Bronchial epithelial cell (primary cell): ENCODE results near the gene ZXDC. TPM values are rescaled to one million over a fixed set of nuclear protein-coding genes. Genes with fewer than 3 reads are reported as not detected.

Source experiments
- DNase-seq: peaks from one replicate; pipeline ENCODE4 v3.0.0-alpha.2; 2010; ENCODE audit warnings: low read depth
- FAIRE-seq: peaks from 2 replicates; lab custom pipeline; 2011; peaks lifted over from hg19 to GRCh38; lab: Jason Lieb, UNC
- H3K27me3 ChIP-seq: 2 replicates; pipeline ENCODE4 v1.5.1; 2011; ENCODE audit warnings: low read length; ENCODE audit not compliant: control insufficient read depth, insufficient read depth
- H3K36me3 ChIP-seq: 2 replicates; pipeline ENCODE4 v1.5.1; 2011; ENCODE audit warnings: low read length; ENCODE audit not compliant: control insufficient read depth, insufficient read depth
- H3K4me3 ChIP-seq: 2 replicates; pipeline ENCODE4 v1.5.1; 2011; ENCODE audit warnings: mild to moderate bottlenecking, low read depth, low read length, control low read depth
- CTCF ChIP-seq: IDR thresholded peaks from 2 replicates; pipeline ENCODE4 v1.5.1; 2011; ENCODE audit warnings: mild to moderate bottlenecking, moderate library complexity, low read length, control low read depth, inconsistent platforms; ENCODE audit not compliant: insufficient read depth, severe bottlenecking
- total RNA-seq: library from RNA; depleted of rRNA; stranded (reverse); fragments of >200 nt; gene quantifications from 2 replicates; pipeline ENCODE4 v1.2.1, GENCODE V29; 2014

ZXDC gene
- total RNA-seq, 1 donor from 2014 or later: 21.9 TPM

DNA sequence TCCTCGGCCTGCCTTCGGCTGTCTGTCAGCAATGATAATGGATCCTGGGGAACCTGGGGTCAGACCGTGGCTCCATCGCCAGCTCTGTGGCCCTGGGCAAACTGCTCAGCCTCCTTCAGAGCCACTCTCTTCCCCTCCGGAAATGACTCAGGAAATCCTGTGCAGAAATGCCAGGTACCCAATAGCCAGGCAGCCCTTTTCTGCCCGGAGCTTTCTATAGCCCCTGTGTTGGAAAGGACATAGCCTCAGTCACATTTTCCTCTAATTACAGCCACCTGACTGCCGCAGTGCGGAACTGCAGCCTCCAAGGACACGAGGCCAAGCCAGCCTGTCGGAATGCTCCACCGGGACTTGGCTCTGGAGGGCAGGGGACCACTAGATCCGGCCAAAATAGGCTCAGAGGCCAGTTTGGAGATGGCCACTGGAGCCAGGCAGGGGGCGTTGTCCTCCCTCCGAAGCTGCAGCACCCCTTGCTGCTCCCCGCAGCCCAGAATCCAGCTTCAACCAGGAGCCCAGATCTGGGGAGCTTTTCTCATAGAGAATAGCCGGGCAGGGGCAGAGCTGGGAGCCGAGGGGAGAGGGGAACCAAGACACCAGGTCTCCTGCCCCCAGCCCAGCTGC lies 11.6 kb upstream of the ZXDC start:
- Histone ChIP-seq H3K36me3 (no peaks in the 10 kb centered on the region), H3K27me3 (no peaks in the 10 kb centered on the region), H3K4me3 (no peak overlapping the region)
- DNase-seq (peak; percentile 58), FAIRE-seq (no peak)
- TF ChIP-seq CTCF: no peak

DNA sequence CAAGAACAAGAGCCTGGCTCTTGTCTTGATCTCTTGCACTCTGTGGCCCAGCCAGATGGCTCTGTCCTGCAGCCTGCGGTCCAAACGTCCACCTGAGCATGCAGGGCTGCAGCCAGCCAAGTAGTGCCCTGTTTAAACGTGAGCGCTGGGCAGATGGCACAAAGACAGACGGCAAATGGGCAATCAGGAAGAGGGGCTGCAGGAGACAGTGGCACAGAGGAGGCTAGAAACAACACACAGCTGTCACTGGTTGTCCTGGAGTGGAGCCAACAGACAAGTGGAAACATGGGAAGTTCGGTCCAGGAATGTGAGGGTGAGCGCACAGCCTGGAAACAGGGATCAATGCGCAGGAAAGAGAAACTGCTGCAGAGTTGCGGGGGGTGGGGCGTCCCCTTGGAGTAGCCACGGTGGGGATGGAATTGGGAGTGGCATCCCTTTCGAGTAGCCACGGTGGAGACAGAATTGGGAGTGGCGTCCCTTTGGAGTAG lies 10.7 kb upstream of the ZXDC start:
- Histone ChIP-seq H3K4me3 (no peak overlapping the region), H3K36me3 (no peaks in the 10 kb centered on the region), H3K27me3 (no peaks in the 10 kb centered on the region)
- peak; percentile 43 for DNase-seq
- no peak for TF ChIP-seq CTCF
- FAIRE-seq: peak; percentile 66

DNA sequence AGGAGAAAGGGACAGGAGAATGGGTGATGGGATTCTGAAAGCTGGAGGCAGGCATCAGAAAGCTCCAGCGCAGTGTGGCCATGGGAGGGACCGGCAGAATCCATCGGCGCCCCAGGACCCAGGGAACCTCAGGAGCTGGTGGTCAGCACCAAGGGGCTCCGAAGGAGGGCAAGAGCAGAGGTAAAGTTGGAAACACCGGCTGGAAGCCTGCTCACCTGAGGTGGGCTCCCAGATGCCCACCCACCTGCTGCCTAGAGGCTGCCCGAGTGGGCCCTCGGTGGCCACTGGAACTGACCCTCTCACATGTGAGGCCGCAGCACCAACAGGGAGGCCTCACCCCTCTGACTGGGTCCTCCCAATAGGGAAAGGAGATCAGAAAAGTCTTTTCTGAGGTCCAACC lies 10.3 kb upstream of the ZXDC start:
- Histone ChIP-seq H3K27me3 (no peaks in the 10 kb centered on the region), H3K36me3 (no peaks in the 10 kb centered on the region), H3K4me3 (no peak overlapping the region)
- FAIRE-seq: no peak
- DNase-seq: no peak
- no peak for TF ChIP-seq CTCF

- no peak overlapping the region for H3K4me3 ChIP-seq
- no peak for DNase-seq
- FAIRE-seq: no peak
- H3K27me3 ChIP-seq: no peaks in the 10 kb centered on the region
- TF ChIP-seq CTCF: no peak
- no peaks in the 10 kb centered on the region for H3K36me3 ChIP-seq
Measured at GRCh38 chr3:126485176-126485897, 9.6 kb upstream of the ZXDC start.

DNA sequence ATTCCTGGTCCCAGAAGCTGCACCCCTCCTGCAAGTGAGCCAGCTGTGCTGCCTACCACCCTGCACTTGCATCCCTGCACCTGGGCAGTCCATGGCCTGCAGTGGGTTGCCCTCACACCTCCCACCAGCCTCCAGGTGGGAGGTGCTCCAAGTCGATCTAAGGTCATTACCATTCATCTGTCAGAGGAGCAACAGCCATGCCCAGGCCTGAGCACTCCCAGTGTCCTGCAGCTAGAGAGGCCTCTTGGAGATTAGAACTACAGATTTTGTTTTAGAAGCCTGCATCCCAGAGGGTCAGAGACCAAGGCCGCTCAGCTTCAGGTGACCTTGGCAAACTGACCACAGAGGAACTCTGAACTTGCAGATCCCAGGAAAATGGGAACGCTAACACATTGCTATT lies 9.0 kb upstream of the ZXDC start:
- no peak for TF ChIP-seq CTCF
- H3K27me3 ChIP-seq: no peaks in the 10 kb centered on the region
- no peaks in the 10 kb centered on the region for H3K36me3 ChIP-seq
- FAIRE-seq (no peak), DNase-seq (no peak)
- H3K4me3 ChIP-seq: no peak overlapping the region
